HCEC 1CT (cell line): ENCODE measurements around the gene KDELR3.
"Not testable (repeated sequence)": the region's sequence is repeated elsewhere in the genome, so short reads cannot be mapped to it uniquely, and the experiment has no call there.

Source experiments
- DNase-seq: peaks from one replicate; pipeline ENCODE4 v3.0.0-alpha.2; 2017

KDELR3 gene

GRCh38 chr22:38456841-38457699 lies 10.8 kb upstream of the KDELR3 start:
- DNase-seq = no peak

- DNase-seq = no peak
These were observed 7.5 kb upstream of the KDELR3 start for GRCh38 chr22:38460426-38460840.

- no peak for DNase-seq
These were observed 6.9 kb upstream of the KDELR3 start for GRCh38 chr22:38461057-38461413.

GRCh38 chr22:38461414-38462081 lies 6.3 kb upstream of the KDELR3 start:
- DNase-seq = peak; percentile 43

GRCh38 chr22:38462960-38463784 lies 4.7 kb upstream of the KDELR3 start:
- no peak for DNase-seq

GRCh38 chr22:38464992-38465672 lies 2.8 kb upstream of the KDELR3 start:
- no peak for DNase-seq

- no peak for DNase-seq
These were observed 2.0 kb upstream of the KDELR3 start for GRCh38 chr22:38465673-38466490.

- DNase-seq = no peak
These were observed 425 bp upstream of the KDELR3 start for GRCh38 chr22:38467438-38467903.

GRCh38 chr22:38468443-38469305 lies 778 bp downstream of the KDELR3 start:
- DNase-seq = no peak

GRCh38 chr22:38469306-38469781 lies 1.4 kb downstream of the KDELR3 start:
- no peak for DNase-seq

GRCh38 chr22:38470179-38470578 lies 2.3 kb downstream of the KDELR3 start:
- not testable (repeated sequence) for DNase-seq

- DNase-seq = no peak
These were observed 3.3 kb downstream of the KDELR3 start for GRCh38 chr22:38471237-38471636.

- DNase-seq = no peak
These were observed 6.2 kb downstream of the KDELR3 start for GRCh38 chr22:38474003-38474607.

- no peak for DNase-seq
These were observed 9.7 kb downstream of the KDELR3 start for GRCh38 chr22:38477585-38477984.

- no peak for DNase-seq
These were observed 11.4 kb downstream of the KDELR3 start for GRCh38 chr22:38479096-38479837.

GRCh38 chr22:38481162-38481870 lies 13.4 kb downstream of the KDELR3 start:
- no peak for DNase-seq

GRCh38 chr22:38481871-38482332 lies 14.0 kb downstream of the KDELR3 start:
- DNase-seq = no peak

- no peak for DNase-seq
These were observed 14.9 kb downstream of the KDELR3 start for GRCh38 chr22:38482662-38483308.
